ENCODE results near the gene PLK2. TPM values are rescaled to one million over a fixed set of nuclear protein-coding genes. Genes with fewer than 3 reads are reported as not detected.
A peak's percentile ranks its signal among the peaks of the same experiment; 100 is the strongest.

Gene PLK2
- total and polyA plus RNA-seq, 2 donors (not counting 3 experiments of a cell fraction or from before 2014, with no cell fraction given), result 199 to 250 TPM

DNA sequence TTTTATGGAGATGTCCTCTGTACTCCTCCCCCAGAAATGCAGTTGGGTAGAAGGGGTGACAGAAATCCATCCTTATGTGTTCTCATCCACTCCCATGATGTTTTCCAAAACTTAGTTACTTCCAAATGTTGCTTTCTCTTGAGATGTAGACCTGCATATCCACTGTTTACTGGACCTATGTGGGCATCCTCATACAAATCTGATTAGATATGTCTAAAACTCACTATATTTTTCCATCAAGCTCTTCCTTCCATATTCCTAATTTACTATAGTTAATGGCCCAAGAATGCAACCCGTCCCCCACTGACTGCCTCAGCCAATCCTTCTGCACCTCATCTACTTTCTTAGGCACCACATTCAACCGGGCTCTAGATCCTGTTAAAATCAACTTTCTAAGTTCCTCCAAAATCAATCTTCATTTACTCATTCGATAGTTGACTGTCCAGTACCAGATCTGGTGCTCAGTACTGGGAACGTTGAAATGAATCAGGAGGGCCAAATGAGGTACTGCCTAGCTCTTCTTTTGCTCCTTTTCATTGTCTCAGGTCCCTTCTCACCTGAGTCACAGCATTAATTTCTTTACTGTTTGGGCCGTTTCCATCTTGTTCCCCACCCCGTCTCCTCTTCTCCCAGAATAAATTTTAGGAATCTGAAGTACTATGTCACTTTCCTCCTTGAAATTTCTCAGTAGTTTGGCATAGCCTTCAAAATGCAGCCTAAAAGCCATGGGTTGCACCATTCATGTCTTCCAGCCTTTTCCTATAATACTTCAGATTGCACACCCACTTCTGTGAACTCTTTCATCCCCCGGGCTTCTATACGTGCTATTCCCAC is 7.9 kb downstream of the PLK2 start:
- dilution Hi-C loops (cut with MboI; ENCODE audit: extremely low pct_ligation_motif_present, low sequenced_read_pairs), result loop anchor here (25.0 kb wide), 2 partner anchors 665 to 965 kb away; partner anchors contain the start of gene ACTBL2
- no peak overlapping the region for H3K4me3 ChIP-seq (replicated peaks in 1 of 3; ENCODE audit: insufficient read depth in 1 of 3, low read depth in 1 of 3, low read length in 3 of 3)
- BruUV-seq (replicated peaks), result no TSS peak
- DNase-seq (ENCODE audit: low read depth, low spot score) (peak; percentile 48), FAIRE-seq (no peak)
- ChIA-PET POLR2A (interaction anchor here (0.6 to 2.9 kb wide), 5 partner anchors 8 to 673 kb away, joined by 3 to 17 read pairs (median 7); partner anchors contain the start of gene PLK2), CTCF (interaction anchor here (1.3 to 5.0 kb wide), 3 partner anchors 210 to 673 kb away, joined by 5 to 42 read pairs (median 18); no protein-coding TSS in a partner anchor)
- no peaks in the 10 kb centered on the region for H3K27me3 ChIP-seq (ENCODE audit: control insufficient read depth in 2 of 2, insufficient read depth in 2 of 2, low read length in 2 of 2)
- no peaks in the 10 kb centered on the region for H3K9me3 ChIP-seq (replicated peaks; ENCODE audit: control insufficient read depth, insufficient read depth, low read length)
- TF ChIP-seq FOS (IDR thresholded peaks at IDR 0.05; ENCODE audit: borderline replicate concordance, insufficient read depth, low read length) (no peak), POLR2A (IDR thresholded peaks at IDR 0.05; ENCODE audit: low read depth, low read length) (peak; percentile 56), POLR2AphosphoS5 (IDR thresholded peaks at IDR 0.05; ENCODE audit: insufficient read depth, low read depth, low read length) (peak; percentile 54)
- H3K4me2 ChIP-seq (ENCODE audit: insufficient read depth, low read length), result no peak overlapping the region
- no peak overlapping the region for H3K27ac ChIP-seq (ENCODE audit: insufficient read depth, low read depth, low read length)
- peaks cover 26% of the 10 kb centered on the region for H3K79me2 ChIP-seq (ENCODE audit: control insufficient read depth, insufficient read depth, low read length)
- H3K9me1 ChIP-seq (replicated peaks; ENCODE audit: control insufficient read depth, extremely low read depth, insufficient read depth, low read length), result no peaks in the 10 kb centered on the region
- peaks cover 7% of the 10 kb centered on the region for H4K20me1 ChIP-seq (replicated peaks; ENCODE audit: control insufficient read depth, extremely low read depth, insufficient read depth, low read length)
- no peak overlapping the region for H2AFZ ChIP-seq (ENCODE audit: low read depth, low read length)
- H3K36me3 ChIP-seq (ENCODE audit: control insufficient read depth in 2 of 2, extremely low read depth in 1 of 2, insufficient read depth in 2 of 2, low read length in 2 of 2), result peaks cover 22 to 33% of the 10 kb centered on the region in 2 experiments
- intact Hi-C loops (cut with micrococcal nuclease), result loop anchor here (1.0 kb wide), 1 partner anchor 610 kb away; no protein-coding TSS in a partner anchor
- peaks cover 29% of the 10 kb centered on the region for H3K4me1 ChIP-seq (ENCODE audit: control insufficient read depth, extremely low read depth, insufficient read depth, low read length)
- no peak overlapping the region for H3K9ac ChIP-seq (replicated peaks; ENCODE audit: extremely low read depth, insufficient read depth, low read length)

DNA sequence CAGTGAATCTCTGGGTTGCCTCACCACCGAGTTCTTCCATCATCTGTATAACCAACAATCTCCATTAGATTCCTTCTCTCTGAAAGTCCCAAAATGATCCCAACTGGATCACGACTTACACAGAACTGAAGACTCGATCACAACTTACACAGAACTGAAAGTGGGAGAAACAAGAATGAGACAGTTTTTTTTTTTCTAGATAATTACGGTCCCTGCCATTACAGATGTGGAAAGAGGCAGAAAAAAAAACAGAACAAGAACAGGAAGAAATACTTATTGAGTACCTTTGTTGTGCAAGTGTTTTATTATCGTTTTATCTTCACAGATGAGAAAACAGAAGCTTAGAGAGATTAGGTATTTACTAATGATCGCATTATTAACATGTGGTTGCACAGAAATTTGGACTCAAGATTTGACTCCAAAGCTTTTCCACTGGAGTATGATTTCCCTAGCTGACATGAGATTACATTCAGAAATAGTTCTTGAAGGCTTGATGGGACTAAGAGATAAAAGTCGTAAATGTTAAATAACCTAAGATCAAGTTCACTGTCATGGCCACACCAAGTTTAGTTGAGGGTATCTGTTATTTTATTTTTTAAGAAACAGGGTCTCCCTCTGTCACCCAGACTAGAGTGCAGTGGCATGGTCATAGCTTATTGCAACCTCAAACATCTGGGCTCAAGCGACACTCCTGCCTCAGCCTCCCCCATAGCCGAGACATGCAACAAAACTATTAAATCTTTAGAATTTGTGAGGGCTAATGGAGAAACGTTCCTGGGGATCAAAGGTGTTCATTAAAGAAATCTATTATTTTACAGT is 8.9 kb downstream of the PLK2 start:
- TF ChIP-seq JUN (IDR thresholded peaks at IDR 0.05; ENCODE audit: borderline replicate concordance, insufficient read depth, insufficient read length, low read depth) (no peak), MYC (IDR thresholded peaks at IDR 0.05; ENCODE audit: low read depth, low read length) (no peak), GATA2 (IDR thresholded peaks at IDR 0.05; ENCODE audit: insufficient read depth, insufficient read length, low read depth, low read length) (peak; percentile 14), FOS (IDR thresholded peaks at IDR 0.05; ENCODE audit: borderline replicate concordance, insufficient read depth, low read length) (no peak), POLR2A (IDR thresholded peaks at IDR 0.05; ENCODE audit: low read depth, low read length) (peak; percentile 61), POLR2AphosphoS5 (IDR thresholded peaks at IDR 0.05; ENCODE audit: insufficient read depth, low read depth, low read length) (no peak), EZH2 (IDR thresholded peaks at IDR 0.05; ENCODE audit: borderline replicate concordance, low read depth, low read length, severe bottlenecking) (no peak)
- TF ChIP-seq, protein P1, sequence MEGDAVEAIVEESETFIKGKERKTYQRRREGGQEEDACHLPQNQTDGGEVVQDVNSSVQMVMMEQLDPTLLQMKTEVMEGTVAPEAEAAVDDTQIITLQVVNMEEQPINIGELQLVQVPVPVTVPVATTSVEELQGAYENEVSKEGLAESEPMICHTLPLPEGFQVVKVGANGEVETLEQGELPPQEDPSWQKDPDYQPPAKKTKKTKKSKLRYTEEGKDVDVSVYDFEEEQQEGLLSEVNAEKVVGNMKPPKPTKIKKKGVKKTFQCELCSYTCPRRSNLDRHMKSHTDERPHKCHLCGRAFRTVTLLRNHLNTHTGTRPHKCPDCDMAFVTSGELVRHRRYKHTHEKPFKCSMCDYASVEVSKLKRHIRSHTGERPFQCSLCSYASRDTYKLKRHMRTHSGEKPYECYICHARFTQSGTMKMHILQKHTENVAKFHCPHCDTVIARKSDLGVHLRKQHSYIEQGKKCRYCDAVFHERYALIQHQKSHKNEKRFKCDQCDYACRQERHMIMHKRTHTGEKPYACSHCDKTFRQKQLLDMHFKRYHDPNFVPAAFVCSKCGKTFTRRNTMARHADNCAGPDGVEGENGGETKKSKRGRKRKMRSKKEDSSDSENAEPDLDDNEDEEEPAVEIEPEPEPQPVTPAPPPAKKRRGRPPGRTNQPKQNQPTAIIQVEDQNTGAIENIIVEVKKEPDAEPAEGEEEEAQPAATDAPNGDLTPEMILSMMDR (IDR thresholded peaks at IDR 0.05; ENCODE audit: extremely low read depth in 1 of 2, insufficient read depth in 1 of 2, low read depth in 1 of 2, low read length in 2 of 2), result no peak
- TF ChIP-seq, protein P2, sequence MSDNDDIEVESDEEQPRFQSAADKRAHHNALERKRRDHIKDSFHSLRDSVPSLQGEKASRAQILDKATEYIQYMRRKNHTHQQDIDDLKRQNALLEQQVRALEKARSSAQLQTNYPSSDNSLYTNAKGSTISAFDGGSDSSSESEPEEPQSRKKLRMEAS (IDR thresholded peaks at IDR 0.05; ENCODE audit: insufficient read depth, insufficient read length), result no peak
- Histone ChIP-seq H3K27me3 (ENCODE audit: control insufficient read depth in 2 of 2, insufficient read depth in 2 of 2, low read length in 2 of 2) (no peaks in the 10 kb centered on the region), H3K27ac (ENCODE audit: insufficient read depth, low read depth, low read length) (no peak overlapping the region), H4K20me1 (replicated peaks; ENCODE audit: control insufficient read depth, extremely low read depth, insufficient read depth, low read length) (peaks cover 4% of the 10 kb centered on the region), H3K4me2 (ENCODE audit: insufficient read depth, low read length) (no peak overlapping the region), H2AFZ (ENCODE audit: low read depth, low read length) (no peak overlapping the region), H3K36me3 (ENCODE audit: control insufficient read depth in 2 of 2, extremely low read depth in 1 of 2, insufficient read depth in 2 of 2, low read length in 2 of 2) (peaks cover 22 to 27% of the 10 kb centered on the region in 2 experiments), H3K9me3 (replicated peaks; ENCODE audit: control insufficient read depth, insufficient read depth, low read length) (no peaks in the 10 kb centered on the region), H3K9me1 (replicated peaks; ENCODE audit: control insufficient read depth, extremely low read depth, insufficient read depth, low read length) (no peaks in the 10 kb centered on the region), H3K9ac (replicated peaks; ENCODE audit: extremely low read depth, insufficient read depth, low read length) (no peak overlapping the region), H3K79me2 (ENCODE audit: control insufficient read depth, insufficient read depth, low read length) (peaks cover 17% of the 10 kb centered on the region), H3K4me3 (replicated peaks in 1 of 3; ENCODE audit: insufficient read depth in 1 of 3, low read depth in 1 of 3, low read length in 3 of 3) (no peak overlapping the region), H3K4me1 (ENCODE audit: control insufficient read depth, extremely low read depth, insufficient read depth, low read length) (peaks cover 23% of the 10 kb centered on the region)
- FAIRE-seq (no peak), DNase-seq (ENCODE audit: low read depth, low spot score) (peak; percentile 50)
- BruUV-seq (replicated peaks), result no TSS peak
- ChIA-PET CTCF (interaction anchor here (1.1 to 5.0 kb wide), 5 partner anchors 210 to 1153 kb away, joined by 4 to 42 read pairs (median 10); no protein-coding TSS in a partner anchor), POLR2A (interaction anchor here (0.6 to 2.9 kb wide), 4 partner anchors 9 to 672 kb away, joined by 3 to 17 read pairs (median 11); partner anchors contain the start of gene PLK2)
- dilution Hi-C loops (cut with MboI; ENCODE audit: extremely low pct_ligation_motif_present, low sequenced_read_pairs), result loop anchor here (25.0 kb wide), 2 partner anchors 664 to 964 kb away; partner anchors contain the start of gene ACTBL2
- intact Hi-C loops (cut with micrococcal nuclease), result loop anchor here (1.0 kb wide), 1 partner anchor 609 kb away; no protein-coding TSS in a partner anchor

All from endothelial cell of umbilical vein (primary cell).